ENCODE results near the gene TXNDC9. TPM values are rescaled to one million over a fixed set of nuclear protein-coding genes. Genes with fewer than 3 reads are reported as not detected.
"Not testable (repeated sequence)": the region's sequence is repeated elsewhere in the genome, so short reads cannot be mapped to it uniquely, and the experiment has no call there.

TXNDC9 gene
- total RNA-seq, 2 donors from 2014 or later, result 13.0 to 13.8 TPM

- intact Hi-C loops (cut with DNase I), result no loop called here
- no peak for DNase-seq
- no peaks in the 10 kb centered on the region for H3K4me1 ChIP-seq
- H3K27ac ChIP-seq, result no peak overlapping the region
- H3K4me3 ChIP-seq, result no peak overlapping the region
- H3K36me3 ChIP-seq (replicated peaks in 1 of 2; ENCODE audit: insufficient read depth in 1 of 2, low read depth in 2 of 2), result peaks cover 4 to 41% of the 10 kb centered on the region in 2 donors
- ATAC-seq, result no peak
- no peaks in the 10 kb centered on the region for H3K9me3 ChIP-seq
- 82 to 95% methylated on average over 7 of the region's 7 CpGs for WGBS, 2 donors
- TF ChIP-seq POLR2A (IDR thresholded peaks at IDR 0.05) (no peak), CTCF (IDR thresholded peaks at IDR 0.05) (no peak)
- no peaks in the 10 kb centered on the region for H3K27me3 ChIP-seq
Measured at GRCh38 chr2:99376254-99376864, 40.2 kb upstream of the TXNDC9 start.

- H3K36me3 ChIP-seq (replicated peaks in 1 of 2; ENCODE audit: insufficient read depth in 1 of 2, low read depth in 2 of 2), result peaks cover 4 to 38% of the 10 kb centered on the region in 2 donors
- intact Hi-C loops (cut with DNase I), result no loop called here
Measured at GRCh38 chr2:99374747-99375146, 38.6 kb upstream of the TXNDC9 start.

GRCh38 chr2:99373144-99373543 is 37.0 kb upstream of the TXNDC9 start:
- no peak for ATAC-seq
- H3K9me3 ChIP-seq, result no peaks in the 10 kb centered on the region
- WGBS, 2 donors, result 95 to 98% methylated on average over 4 of the region's 4 CpGs
- H3K36me3 ChIP-seq (replicated peaks in 1 of 2; ENCODE audit: insufficient read depth in 1 of 2, low read depth in 2 of 2), result peaks cover 6 to 36% of the 10 kb centered on the region in 2 donors
- no peak overlapping the region for H3K4me3 ChIP-seq
- no peaks in the 10 kb centered on the region for H3K4me1 ChIP-seq
- TF ChIP-seq CTCF (IDR thresholded peaks at IDR 0.05) (no peak), POLR2A (IDR thresholded peaks at IDR 0.05) (no peak)
- H3K27ac ChIP-seq, result no peak overlapping the region
- intact Hi-C loops (cut with DNase I), result no loop called here
- H3K27me3 ChIP-seq, result no peaks in the 10 kb centered on the region
- no peak for DNase-seq

More at GRCh38 chr2:99374747-99375146, 38.6 kb upstream of the TXNDC9 start:
- DNase-seq (no peak), ATAC-seq (no peak)
- TF ChIP-seq CTCF (IDR thresholded peaks at IDR 0.05), result no peak
- TF ChIP-seq POLR2A (IDR thresholded peaks at IDR 0.05), result no peak
- no peaks in the 10 kb centered on the region for H3K4me1 ChIP-seq
- H3K27me3 ChIP-seq, result no peaks in the 10 kb centered on the region
- H3K27ac ChIP-seq, result no peak overlapping the region
- no peak overlapping the region for H3K4me3 ChIP-seq
- no peaks in the 10 kb centered on the region for H3K9me3 ChIP-seq

GRCh38 chr2:99368854-99369253 is 32.7 kb upstream of the TXNDC9 start:
- DNase-seq; H3K4me1 ChIP-seq; ATAC-seq; intact Hi-C loops (cut with DNase I); H3K27me3 ChIP-seq; H3K4me3 ChIP-seq; H3K9me3 ChIP-seq; H3K27ac ChIP-seq: not testable (repeated sequence)
- 95 to 97% methylated on average over 5 of the region's 5 CpGs for WGBS, 2 donors
- peaks cover 22 to 47% of the 10 kb centered on the region in 2 donors for H3K36me3 ChIP-seq (replicated peaks in 1 of 2; ENCODE audit: insufficient read depth in 1 of 2, low read depth in 2 of 2)

- Histone ChIP-seq H3K9me3 (no peaks in the 10 kb centered on the region), H3K27me3 (no peaks in the 10 kb centered on the region), H3K4me1 (no peaks in the 10 kb centered on the region), H3K4me3 (no peak overlapping the region), H3K27ac (no peak overlapping the region), H3K36me3 (replicated peaks in 1 of 2; ENCODE audit: insufficient read depth in 1 of 2, low read depth in 2 of 2) (peaks cover 18 to 34% of the 10 kb centered on the region in 2 donors)
- DNase-seq (no peak), ATAC-seq (no peak)
- intact Hi-C loops (cut with DNase I), result no loop called here
- 38 to 44% methylated on average over 2 of the region's 2 CpGs for WGBS, 2 donors
- TF ChIP-seq CTCF (IDR thresholded peaks at IDR 0.05) (no peak), POLR2A (IDR thresholded peaks at IDR 0.05) (no peak)
Measured at GRCh38 chr2:99365661-99366060, 29.5 kb upstream of the TXNDC9 start.

All from body of pancreas (tissue), 4 donors.